Renal cortex interstitium (tissue), 11 donors: ENCODE data around the gene KIF26B. TPM values are rescaled to one million over a fixed set of nuclear protein-coding genes. Genes with fewer than 3 reads are reported as not detected.
A peak's percentile ranks its signal among the peaks of the same experiment; 100 is the strongest.
"Not testable (repeated sequence)": the region's sequence is repeated elsewhere in the genome, so short reads cannot be mapped to it uniquely, and the experiment has no call there.

Source experiments
- DNase-seq, 11 donors: peaks; one replicate each; pipeline ENCODE4 v3.0.0-alpha.2; 2013; ENCODE audit warnings: low read depth in 9 of 11, low spot score in 4 of 11; ENCODE audit errors: extremely low read depth in 1 of 11
- polyA plus RNA-seq, 3 donors: library from polyadenylated mRNA; unstranded; fragments of 120-200 nt; gene quantifications; one replicate each; pipeline ENCODE4 v1.2.1, GENCODE V29; 2013; ENCODE audit not compliant: insufficient read length in 3 of 3

Gene KIF26B
- polyA plus RNA-seq, 3 donors, result 33.4 to 39.4 (median 38.3) TPM

GRCh38 chr1:245698116-245698515, 543.3 kb downstream of the KIF26B start:
- DNase-seq, result no peak

DNA sequence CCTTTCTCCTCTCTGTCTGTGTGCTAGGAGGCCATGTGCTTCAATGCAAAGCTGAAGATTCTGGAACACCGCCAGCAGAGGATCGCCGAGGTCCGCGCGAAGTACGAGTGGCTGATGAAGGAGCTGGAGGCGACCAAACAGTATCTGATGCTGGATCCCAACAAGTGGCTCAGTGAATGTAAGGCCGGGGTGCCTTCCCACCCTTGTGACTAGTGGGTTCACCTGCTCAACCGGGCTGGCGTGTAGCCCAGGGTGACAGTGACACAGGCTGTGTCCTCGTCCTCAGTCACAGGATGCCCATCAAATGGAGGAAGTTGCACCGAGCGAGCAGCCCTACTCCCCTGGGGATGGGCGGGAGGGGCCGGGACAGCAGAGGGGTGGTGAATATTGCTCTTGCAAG, 544.1 kb downstream of the KIF26B start:
- DNase-seq, result no peak

- DNase-seq, result no peak
Observed at GRCh38 chr1:245700631-245701030, 545.8 kb downstream of the KIF26B start.

GRCh38 chr1:245701631-245702030, 546.8 kb downstream of the KIF26B start:
- no peak for DNase-seq

- no peak for DNase-seq
Observed at GRCh38 chr1:245702346-245702745, 547.6 kb downstream of the KIF26B start.

DNA sequence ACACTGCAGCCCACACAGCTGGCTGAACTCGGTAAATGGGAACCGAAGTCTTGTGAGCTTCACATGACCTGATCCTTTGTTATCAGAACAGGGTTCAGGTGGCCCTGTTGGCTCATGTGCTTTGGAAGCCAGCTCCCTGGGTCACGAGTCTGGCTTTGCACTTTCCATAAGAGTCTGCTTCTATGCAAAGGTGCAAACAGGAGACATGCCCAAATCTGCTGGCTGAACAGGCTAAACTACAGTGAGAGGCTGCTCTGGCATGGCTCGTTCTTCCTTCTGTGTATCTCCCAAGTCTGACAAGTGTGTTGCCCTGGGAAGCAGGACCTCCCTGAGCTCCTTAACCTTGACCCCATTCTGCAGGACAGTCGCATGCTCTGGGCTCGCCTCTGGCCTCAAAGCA, 549.6 kb downstream of the KIF26B start:
- no peak for DNase-seq

DNA sequence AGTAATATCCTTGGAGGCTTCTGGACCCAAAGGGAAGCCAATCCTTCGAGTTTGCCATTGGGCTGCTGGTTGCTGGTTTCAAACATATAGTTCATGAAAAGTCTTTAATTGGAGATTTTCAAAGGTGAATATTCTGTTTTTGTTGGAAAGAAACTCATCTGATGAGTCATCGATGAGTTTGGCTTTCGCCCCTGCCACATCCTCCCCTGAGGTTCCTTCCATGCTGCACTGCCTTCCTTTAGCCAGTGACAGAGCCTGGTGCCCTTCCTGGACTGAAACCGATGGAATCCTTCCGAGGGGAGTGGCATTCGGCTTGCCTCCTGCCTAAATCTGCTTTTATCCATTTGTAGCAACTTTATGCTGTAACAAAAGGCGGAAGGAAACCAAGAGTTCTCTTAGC, 550.0 kb downstream of the KIF26B start:
- no peak for DNase-seq

- no peak for DNase-seq
Observed at GRCh38 chr1:245707941-245708340, 553.2 kb downstream of the KIF26B start.

GRCh38 chr1:245710961-245711903, 556.4 kb downstream of the KIF26B start:
- DNase-seq, result no peak

DNA sequence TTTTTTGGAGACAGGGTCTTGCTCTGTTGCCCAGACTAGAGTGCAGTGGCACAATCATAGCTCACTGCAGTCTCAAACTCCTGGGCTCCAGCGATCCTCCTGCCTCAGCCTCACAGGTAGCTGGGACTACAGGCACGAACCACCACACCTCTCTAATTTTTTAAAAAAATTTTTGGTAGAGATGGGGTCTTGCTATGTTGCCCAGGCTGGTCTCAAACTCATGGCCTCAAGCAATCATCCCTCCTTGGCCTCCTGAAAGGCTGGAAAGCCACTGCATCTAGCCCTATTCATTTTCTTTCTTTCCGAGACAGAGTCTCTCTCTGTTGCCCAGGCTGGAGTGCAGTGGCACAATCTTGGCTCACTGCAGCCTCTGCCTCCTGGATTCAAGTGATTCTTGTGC, 559.2 kb downstream of the KIF26B start:
- DNase-seq, result not testable (repeated sequence)

DNA sequence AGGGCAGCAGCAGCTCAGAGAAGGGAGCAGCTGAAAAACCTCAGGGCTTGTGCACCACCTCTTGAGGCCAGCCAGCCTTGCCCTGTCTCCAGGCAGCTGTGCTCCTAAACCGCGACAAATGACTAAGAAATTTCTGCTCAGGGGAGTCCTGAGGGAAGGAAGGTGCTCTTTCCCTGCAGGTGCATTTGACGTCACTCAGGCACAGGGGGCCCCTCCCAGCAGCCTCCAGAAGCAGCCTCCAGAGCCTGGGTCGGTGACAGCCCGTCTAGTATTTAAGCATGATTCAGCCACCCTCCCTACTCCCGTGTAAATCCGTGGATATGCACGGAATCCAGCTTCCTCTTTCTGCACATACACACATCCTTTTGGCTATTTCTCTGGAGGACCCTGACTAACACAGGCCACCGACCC, 560.5 kb downstream of the KIF26B start:
- DNase-seq, result peak in 1 of 11 donors; percentile 17

GRCh38 chr1:245715970-245716369, 561.2 kb downstream of the KIF26B start:
- no peak for DNase-seq

DNA sequence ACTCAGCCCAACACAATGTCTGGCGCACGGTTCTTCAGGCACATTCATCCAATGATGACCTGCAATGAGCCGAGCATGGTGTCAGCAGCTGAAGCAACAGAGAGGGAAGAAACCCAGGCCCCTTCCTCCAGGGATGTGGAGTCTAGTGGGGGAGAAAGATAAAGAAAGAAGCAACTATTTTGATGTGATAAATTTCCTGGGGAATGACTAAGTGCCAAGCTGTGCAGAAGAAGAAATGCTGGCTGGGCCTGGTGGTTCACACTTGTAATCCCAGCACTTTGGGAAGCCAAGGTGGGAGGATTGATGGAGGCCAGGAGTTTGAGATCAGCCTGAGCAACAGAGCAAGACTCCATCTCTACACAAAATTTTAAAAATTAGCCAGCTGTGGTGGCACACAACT, 561.8 kb downstream of the KIF26B start:
- no peak for DNase-seq

GRCh38 chr1:245717611-245718010, 562.8 kb downstream of the KIF26B start:
- no peak for DNase-seq

GRCh38 chr1:245718123-245718522, 563.3 kb downstream of the KIF26B start:
- DNase-seq, result no peak

- no peak for DNase-seq
Observed at GRCh38 chr1:245718951-245719350, 564.2 kb downstream of the KIF26B start.

DNA sequence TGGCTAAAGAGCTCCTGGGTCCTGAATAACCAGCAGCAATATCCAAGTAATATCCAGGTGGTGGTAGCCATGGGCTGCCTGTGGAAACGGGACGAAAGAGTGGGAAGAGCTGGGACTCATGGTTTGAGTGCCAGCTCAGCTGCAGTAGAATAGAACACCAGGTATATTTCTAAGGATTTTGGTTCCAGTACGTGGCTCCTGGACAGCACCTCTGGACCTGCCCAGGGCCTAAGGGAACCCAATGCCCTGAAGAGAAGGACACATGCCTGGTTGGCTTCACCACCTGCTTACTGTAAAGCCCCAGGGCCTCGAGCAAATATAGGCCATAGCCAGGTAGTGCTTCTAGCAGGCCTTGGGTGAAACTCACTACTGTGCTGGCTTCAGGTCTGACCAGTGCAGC, 566.7 kb downstream of the KIF26B start:
- no peak for DNase-seq

- DNase-seq, result not testable (repeated sequence)
Observed at GRCh38 chr1:245728035-245728434, 573.2 kb downstream of the KIF26B start.

GRCh38 chr1:245730801-245731200, 576.0 kb downstream of the KIF26B start:
- DNase-seq, result no peak

- not testable (repeated sequence) for DNase-seq
Observed at GRCh38 chr1:245740336-245740735, 585.6 kb downstream of the KIF26B start.

- DNase-seq, result peak in 5 of 11 donors; percentile 32 to 71 (median 45)
Observed at GRCh38 chr1:245742896-245743295, 588.1 kb downstream of the KIF26B start.
